Measurements from ENCODE around the gene NLRP9. TPM values are rescaled to one million over a fixed set of nuclear protein-coding genes. Genes with fewer than 3 reads are reported as not detected.

NLRP9 gene
- total RNA-seq, 1 experiment from 2014 or later = not detected

- Histone ChIP-seq H3K27me3 (ENCODE audit: insufficient read depth, low read length) (peaks cover 8% of the 10 kb centered on the region; the same call in 1 of the 2 replicates), H3K9ac (ENCODE audit: low read length) (no peak overlapping the region), H3K79me2 (ENCODE audit: insufficient read depth, low read length) (no peaks in the 10 kb centered on the region), H3K9me2 (ENCODE audit: insufficient read depth) (no peaks in the 10 kb centered on the region), H3K4me1 (ENCODE audit: control insufficient read depth in 1 of 2, insufficient read depth in 2 of 2, low read length in 2 of 2) (no peaks in the 10 kb centered on the region), H4K20me1 (ENCODE audit: insufficient read depth) (no peaks in the 10 kb centered on the region), H3K4me3 (replicated peaks in 1 of 2; ENCODE audit: low read depth in 1 of 2, low read length in 2 of 2) (no peak overlapping the region), H3K4me2 (ENCODE audit: low read length) (no peak overlapping the region), H3K36me3 (ENCODE audit: control insufficient read depth in 1 of 2, insufficient read depth in 2 of 2, low read length in 2 of 2) (no peaks in the 10 kb centered on the region), H2AFZ (ENCODE audit: low read depth, low read length, poor library complexity, severe bottlenecking) (no peak overlapping the region), H3K9me3 (ENCODE audit: control insufficient read depth in 1 of 2, insufficient read depth in 1 of 2, low read depth in 1 of 2, low read length in 2 of 2) (0 out of 4 replicates have a peak, but pooled peaks cover 0 to 4% of the 10 kb centered on the region in 2 experiments), H3K27ac (ENCODE audit: low read depth, low read length) (no peak overlapping the region)
- ChIA-PET RAD21 (ENCODE audit: low non-redundant PET in 1 of 2, low total read pairs in 2 of 2, uncharacterized antibody in 2 of 2, unreplicated experiment in 2 of 2) (no interaction called here), CTCF (no interaction called here), POLR2A (no interaction called here)
- TF ChIP-seq ELF1 (IDR thresholded peaks at IDR 0.05; ENCODE audit: borderline replicate concordance, low read depth) (no peak), EZH2phosphoT487 (IDR thresholded peaks at IDR 0.05; ENCODE audit: borderline replicate concordance) (no peak), ZBTB33 (IDR thresholded peaks at IDR 0.05; ENCODE audit: extremely low read depth, insufficient replicate concordance, low read length) (no peak)
- intact Hi-C loops (cut with micrococcal nuclease) = no loop called here
- DNase-seq (ENCODE audit: low read depth, low spot score) (no peak), ATAC-seq (no peak)
- BruUV-seq (replicated peaks) = no TSS peak
These were observed 14.7 kb downstream of the NLRP9 start for GRCh38 chr19:55723491-55723890.

- Histone ChIP-seq H3K4me1 (ENCODE audit: control insufficient read depth in 1 of 2, insufficient read depth in 2 of 2, low read length in 2 of 2) (no peaks in the 10 kb centered on the region), H4K20me1 (ENCODE audit: insufficient read depth) (no peaks in the 10 kb centered on the region), H3K9ac (ENCODE audit: low read length) (no peak overlapping the region), H3K36me3 (ENCODE audit: control insufficient read depth in 1 of 2, insufficient read depth in 2 of 2, low read length in 2 of 2) (no peaks in the 10 kb centered on the region), H3K9me3 (ENCODE audit: control insufficient read depth in 1 of 2, insufficient read depth in 1 of 2, low read depth in 1 of 2, low read length in 2 of 2) (0 out of 4 replicates have a peak, but pooled peaks cover 0 to 4% of the 10 kb centered on the region in 2 experiments), H3K4me3 (replicated peaks in 1 of 2; ENCODE audit: low read depth in 1 of 2, low read length in 2 of 2) (no peak overlapping the region), H3K27ac (ENCODE audit: low read depth, low read length) (no peak overlapping the region), H3K4me2 (ENCODE audit: low read length) (no peak overlapping the region), H3K9me2 (ENCODE audit: insufficient read depth) (no peaks in the 10 kb centered on the region), H3K27me3 (ENCODE audit: insufficient read depth, low read length) (peaks cover 5% of the 10 kb centered on the region), H2AFZ (ENCODE audit: low read depth, low read length, poor library complexity, severe bottlenecking) (no peak overlapping the region), H3K79me2 (ENCODE audit: insufficient read depth, low read length) (no peaks in the 10 kb centered on the region)
- DNase-seq (ENCODE audit: low read depth, low spot score) (no peak), ATAC-seq (no peak)
- ChIA-PET CTCF (no interaction called here), RAD21 (ENCODE audit: low non-redundant PET in 1 of 2, low total read pairs in 2 of 2, uncharacterized antibody in 2 of 2, unreplicated experiment in 2 of 2) (no interaction called here), POLR2A (no interaction called here)
- no TSS peak for BruUV-seq (replicated peaks)
- intact Hi-C loops (cut with micrococcal nuclease) = no loop called here
- no peak for TF ChIP-seq EZH2 (IDR thresholded peaks at IDR 0.05)
- TF ChIP-seq CEBPB (IDR thresholded peaks at IDR 0.05; ENCODE audit: low read depth) = no peak
- no peak for TF ChIP-seq SP1 (IDR thresholded peaks at IDR 0.05; ENCODE audit: low read depth)
- TF ChIP-seq POLR2AphosphoS5 (IDR thresholded peaks at IDR 0.05; ENCODE audit: low read depth, low read length) = no peak
- TF ChIP-seq ATF3 (IDR thresholded peaks at IDR 0.05) = no peak
- TF ChIP-seq ELF1 (IDR thresholded peaks at IDR 0.05; ENCODE audit: borderline replicate concordance, low read depth) = no peak
- no peak for TF ChIP-seq REST (IDR thresholded peaks at IDR 0.05; ENCODE audit: low read depth)
- no peak for TF ChIP-seq JUND (IDR thresholded peaks at IDR 0.05)
- TF ChIP-seq FOSL1 (IDR thresholded peaks at IDR 0.05; ENCODE audit: low read depth) = no peak
- TF ChIP-seq EZH2phosphoT487 (IDR thresholded peaks at IDR 0.05; ENCODE audit: borderline replicate concordance) = no peak
- TF ChIP-seq RAD21 (IDR thresholded peaks at IDR 0.05; ENCODE audit: low read depth) = no peak
- TF ChIP-seq ZBTB33 (IDR thresholded peaks at IDR 0.05; ENCODE audit: extremely low read depth, insufficient replicate concordance, low read length) = no peak
These were observed 17.4 kb downstream of the NLRP9 start for GRCh38 chr19:55720801-55721200.
